Activated CD4-positive, alpha-beta T cell treated with anti-CD3 and anti-CD28 coated beads for 36 hours (primary cell): ENCODE data around the gene GDPGP1. TPM values are rescaled to one million over a fixed set of nuclear protein-coding genes. Genes with fewer than 3 reads are reported as not detected.
"Not testable (repeated sequence)": the region's sequence is repeated elsewhere in the genome, so short reads cannot be mapped to it uniquely, and the experiment has no call there.

Experiments
- ATAC-seq: fragments of 200-7000 bp; cut with Tn5 transposase; one replicate; pipeline ENCODE4 v1.10.0; 2021; ENCODE audit warnings: mild to moderate bottlenecking, moderate library complexity
- CTCF ChIA-PET: fragments of 350-600 bp; sonication (Branson Sonifier 250); formaldehyde crosslinking; loops from one replicate; lab custom pipeline; 2021; ENCODE audit warnings: antibody characterized with exemption; lab: Charles Lee
- POLR2A ChIA-PET: fragments of 350-600 bp; sonication (Branson Sonifier 250); formaldehyde crosslinking; loops from one replicate; lab custom pipeline; 2021; ENCODE audit warnings: antibody characterized with exemption, inconsistent platforms; lab: Charles Lee
- DNase-seq: peaks from one replicate; pipeline ENCODE4 v3.0.0-alpha.2; 2020
- H3K27ac Mint-ChIP-seq: one replicate; pipeline ENCODE4 v1.8.0; 2021; ENCODE audit warnings: mixed read lengths
- H3K27me3 Mint-ChIP-seq: one replicate; pipeline ENCODE4 v1.8.0; 2021; ENCODE audit warnings: mixed read lengths
- H3K36me3 Mint-ChIP-seq: one replicate; pipeline ENCODE4 v1.8.0; 2021; ENCODE audit warnings: low read depth, mixed read lengths
- H3K4me1 Mint-ChIP-seq: one replicate; pipeline ENCODE4 v1.8.0; 2021; ENCODE audit warnings: mixed read lengths
- H3K4me3 Mint-ChIP-seq: one replicate; pipeline ENCODE4 v1.8.0; 2021; ENCODE audit warnings: mild to moderate bottlenecking, moderate library complexity, mixed read lengths
- H3K9me3 Mint-ChIP-seq: one replicate; pipeline ENCODE4 v1.8.0; 2021; ENCODE audit warnings: low read depth, mixed read lengths
- intact Hi-C, 2 experiments: fragments of 100-400 bp; cut with DNase I in 1 of 2; cut with micrococcal nuclease in 1 of 2; formaldehyde crosslinking; loops; one replicate each; pipeline versions ENCODE4 v1.14.2 to v1.15.1; 2022 to 2024; cut with DNase I, micrococcal nuclease
- total RNA-seq, 2 experiments: library from RNA; stranded (reverse); gene quantifications; one replicate each; pipeline ENCODE4 v1.2.3, GENCODE V29; 2021

The GDPGP1 gene
- total RNA-seq, 2 experiments from 2014 or later: 5.6 to 6.6 TPM

DNA sequence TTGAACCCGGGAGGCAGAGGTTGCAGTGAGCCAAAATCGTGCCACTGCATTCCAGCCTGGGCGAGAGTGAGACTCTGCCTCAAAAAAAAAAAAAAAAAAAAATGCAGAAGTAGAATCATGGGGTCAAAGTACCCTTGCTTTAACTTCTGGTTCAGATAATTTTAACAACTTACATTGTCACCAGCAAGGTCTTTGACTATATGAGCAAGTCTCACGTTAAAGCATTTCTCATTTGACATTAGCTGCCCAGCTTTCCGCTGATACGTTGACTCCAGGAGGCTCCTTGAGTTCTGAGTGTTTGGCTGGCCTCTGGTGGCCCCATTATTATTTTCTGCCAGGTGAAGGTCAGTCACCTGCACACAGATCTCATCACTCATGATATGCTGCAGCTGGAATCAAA lies 47.6 kb downstream of the GDPGP1 start:
- POLR2A ChIA-PET, H3K27ac Mint-ChIP-seq, H3K4me1 Mint-ChIP-seq, H3K36me3 Mint-ChIP-seq, DNase-seq, H3K9me3 Mint-ChIP-seq, H3K4me3 Mint-ChIP-seq, ATAC-seq, H3K27me3 Mint-ChIP-seq, intact Hi-C loops: not testable (repeated sequence)
- CTCF ChIA-PET: interaction anchor here (1.0 to 1.6 kb wide), 4 partner anchors 9 to 200 kb away, joined by 3 to 6 read pairs (median 5); no protein-coding TSS in a partner anchor

DNA sequence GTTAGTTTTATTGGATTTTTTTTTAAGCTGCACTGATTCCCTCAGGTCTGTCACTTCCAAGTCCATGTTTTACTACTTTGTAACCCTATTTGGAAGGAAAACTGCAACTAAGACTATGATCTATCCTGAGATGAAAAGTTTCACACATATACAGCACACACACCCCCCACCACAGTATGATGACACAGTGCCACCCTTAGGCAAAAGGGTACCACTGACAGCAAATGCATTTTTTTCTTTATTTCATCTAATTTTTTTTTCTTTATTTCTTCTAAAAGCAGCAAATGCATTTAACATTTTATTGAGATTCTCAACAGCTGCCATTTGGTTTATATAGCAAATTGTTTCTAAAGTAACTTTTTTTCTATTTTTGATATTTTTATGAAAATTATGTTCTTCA lies 52.7 kb downstream of the GDPGP1 start:
- H3K27ac Mint-ChIP-seq: no peak overlapping the region
- H3K9me3 Mint-ChIP-seq: no peaks in the 10 kb centered on the region
- peak; percentile 61 for DNase-seq
- ChIA-PET POLR2A (interaction anchor here (0.7 kb wide), 1 partner anchor 211 kb away, joined by 3 read pairs; no protein-coding TSS in a partner anchor), CTCF (interaction anchor here (0.6 to 1.2 kb wide), 7 partner anchors 10 to 144 kb away, joined by 3 to 4 read pairs (median 3); partner anchors contain the start of gene SEMA4B)
- H3K4me1 Mint-ChIP-seq: no peaks in the 10 kb centered on the region
- H3K4me3 Mint-ChIP-seq: no peak overlapping the region
- intact Hi-C loops: loop anchor here (1.0 to 5.0 kb wide), 3 partner anchors 67 to 144 kb away; no protein-coding TSS in a partner anchor
- H3K27me3 Mint-ChIP-seq: no peaks in the 10 kb centered on the region
- H3K36me3 Mint-ChIP-seq: no peaks in the 10 kb centered on the region
- ATAC-seq: peak; percentile 83

DNA sequence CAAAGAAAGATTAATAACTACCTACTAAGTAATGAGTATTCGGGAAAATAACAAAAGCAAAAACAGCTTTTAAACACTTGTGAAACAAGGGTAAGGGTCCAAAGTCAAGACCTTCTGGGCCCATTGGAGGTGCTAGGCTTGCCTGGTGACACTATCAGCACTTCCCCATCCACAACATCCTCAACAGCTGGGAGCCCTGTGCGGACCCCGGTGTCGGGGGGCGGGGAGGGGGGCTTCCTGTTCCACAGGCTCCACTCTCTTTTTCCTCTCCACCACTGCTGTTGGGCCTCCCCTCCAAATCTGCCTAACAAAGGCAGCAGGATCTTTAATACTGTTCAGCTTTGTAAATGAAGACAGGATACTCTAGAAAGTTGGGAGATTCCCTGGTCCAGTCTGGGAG lies 53.1 kb downstream of the GDPGP1 start:
- ChIA-PET CTCF (interaction anchor here (0.7 to 1.3 kb wide), 7 partner anchors 9 to 144 kb away, joined by 3 to 4 read pairs (median 3); partner anchors contain the start of gene SEMA4B), POLR2A (no interaction called here)
- Mint-ChIP-seq H3K4me3 (no peak overlapping the region), H3K9me3 (no peaks in the 10 kb centered on the region), H3K27ac (no peak overlapping the region), H3K4me1 (no peaks in the 10 kb centered on the region), H3K27me3 (no peaks in the 10 kb centered on the region), H3K36me3 (no peaks in the 10 kb centered on the region)
- DNase-seq: no peak
- no peak for ATAC-seq
- intact Hi-C loops: loop anchor here in 1 of 2 experiments (5.0 kb wide), 1 partner anchor 145 kb away; no protein-coding TSS in a partner anchor

- H3K27me3 Mint-ChIP-seq: no peaks in the 10 kb centered on the region
- ATAC-seq: no peak
- H3K36me3 Mint-ChIP-seq: no peaks in the 10 kb centered on the region
- ChIA-PET POLR2A (no interaction called here), CTCF (interaction anchor here (0.6 to 2.1 kb wide), 7 partner anchors 11 to 513 kb away, joined by 3 to 5 read pairs (median 3); no protein-coding TSS in a partner anchor)
- H3K4me1 Mint-ChIP-seq: no peaks in the 10 kb centered on the region
- intact Hi-C loops: loop anchor here in 1 of 2 experiments (5.0 kb wide), 1 partner anchor 146 kb away; no protein-coding TSS in a partner anchor
- no peak overlapping the region for H3K4me3 Mint-ChIP-seq
- DNase-seq: no peak
- H3K27ac Mint-ChIP-seq: no peak overlapping the region
- H3K9me3 Mint-ChIP-seq: no peaks in the 10 kb centered on the region
Observed at GRCh38 chr15:90287946-90288345, 53.9 kb downstream of the GDPGP1 start.

DNA sequence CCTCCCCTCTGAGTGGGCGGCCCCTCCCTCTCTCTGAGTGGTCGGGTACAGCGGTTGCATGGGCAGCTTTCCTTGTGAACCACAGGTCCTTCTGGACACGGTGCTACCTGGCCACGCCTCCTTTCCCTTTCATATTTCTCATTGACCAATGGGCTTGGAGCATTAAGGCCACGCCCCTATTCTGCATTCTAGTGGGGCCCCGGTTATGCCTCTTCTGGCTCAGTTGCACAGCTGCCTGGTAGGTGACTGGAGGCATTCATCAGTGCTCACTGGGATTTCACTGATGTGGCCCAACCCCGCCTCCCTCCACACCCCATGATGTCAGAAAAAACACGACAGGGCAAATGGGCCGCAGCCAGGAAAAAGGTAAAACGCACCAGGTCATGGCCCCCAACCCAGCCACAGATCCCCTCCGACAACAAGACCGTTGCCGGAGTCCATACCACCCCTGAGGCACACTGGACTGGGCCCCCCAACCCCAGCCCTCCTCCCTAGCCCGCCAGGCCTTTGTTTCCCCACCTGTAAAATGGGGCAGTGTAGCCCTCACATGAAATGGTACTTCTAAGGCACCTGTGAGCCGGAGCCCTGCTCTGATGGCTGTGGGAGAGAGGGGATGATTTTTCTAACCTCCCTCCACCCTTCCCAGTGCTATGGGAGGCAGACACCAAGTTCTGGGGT lies 57.8 kb downstream of the GDPGP1 start:
- Mint-ChIP-seq H3K36me3 (no peaks in the 10 kb centered on the region), H3K9me3 (no peaks in the 10 kb centered on the region), H3K4me1 (no peaks in the 10 kb centered on the region), H3K4me3 (no peak overlapping the region), H3K27ac (no peak overlapping the region), H3K27me3 (no peaks in the 10 kb centered on the region)
- ATAC-seq (no peak), DNase-seq (peak; percentile 45)
- ChIA-PET POLR2A (no interaction called here), CTCF (interaction anchor here (0.9 to 2.1 kb wide), 5 partner anchors 10 to 316 kb away, joined by 3 to 12 read pairs (median 6); no protein-coding TSS in a partner anchor)
- intact Hi-C loops: no loop called here

- H3K36me3 Mint-ChIP-seq, H3K27ac Mint-ChIP-seq, intact Hi-C loops, H3K4me3 Mint-ChIP-seq, H3K4me1 Mint-ChIP-seq, H3K9me3 Mint-ChIP-seq, H3K27me3 Mint-ChIP-seq: not testable (repeated sequence)
- POLR2A ChIA-PET: interaction anchor here (0.6 kb wide), 1 partner anchor 188 kb away, joined by 5 read pairs; no protein-coding TSS in a partner anchor
- peak; percentile 87 for DNase-seq
- CTCF ChIA-PET: interaction anchor here (0.6 to 2.8 kb wide), 26 partner anchors 9 to 924 kb away, joined by 3 to 20 read pairs (median 4); partner anchors contain the start of gene TTLL13
- peak; percentile 74 for ATAC-seq
Observed at GRCh38 chr15:90293040-90293810, 59.2 kb downstream of the GDPGP1 start.

- H3K36me3 Mint-ChIP-seq: no peaks in the 10 kb centered on the region
- DNase-seq (no peak), ATAC-seq (no peak)
- H3K27ac Mint-ChIP-seq: no peak overlapping the region
- no peak overlapping the region for H3K4me3 Mint-ChIP-seq
- no peaks in the 10 kb centered on the region for H3K9me3 Mint-ChIP-seq
- ChIA-PET CTCF (interaction anchor here (0.7 to 2.8 kb wide), 13 partner anchors 8 to 326 kb away, joined by 3 to 20 read pairs (median 5); partner anchors contain the start of gene TTLL13), POLR2A (no interaction called here)
- H3K4me1 Mint-ChIP-seq: no peaks in the 10 kb centered on the region
- intact Hi-C loops: no loop called here
- no peaks in the 10 kb centered on the region for H3K27me3 Mint-ChIP-seq
Observed at GRCh38 chr15:90294159-90294558, 60.1 kb downstream of the GDPGP1 start.

- no peak for ATAC-seq
- intact Hi-C loops: no loop called here
Observed at GRCh38 chr15:90294601-90295269, 60.7 kb downstream of the GDPGP1 start.

DNA sequence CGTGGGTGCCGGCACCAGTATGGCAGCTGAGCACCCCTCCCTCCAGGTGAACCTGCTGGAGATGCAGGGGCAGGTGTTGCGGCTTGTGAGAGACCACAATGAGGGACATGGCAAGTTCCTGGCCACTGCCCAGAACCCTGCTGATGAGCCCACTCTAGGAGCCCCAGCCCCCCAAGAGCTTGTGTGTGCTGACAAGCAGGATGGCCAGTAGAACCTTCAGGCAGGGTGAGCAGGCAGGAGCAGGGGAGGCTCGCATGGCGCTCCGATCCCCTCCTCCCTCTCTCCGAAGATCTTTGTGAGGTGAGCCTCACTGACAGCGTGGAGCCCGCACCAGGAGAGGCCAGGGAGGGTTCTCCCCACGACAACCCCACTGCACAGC lies 61.2 kb downstream of the GDPGP1 start:
- no peaks in the 10 kb centered on the region for H3K27me3 Mint-ChIP-seq
- intact Hi-C loops: no loop called here
- H3K36me3 Mint-ChIP-seq: no peaks in the 10 kb centered on the region
- no peaks in the 10 kb centered on the region for H3K9me3 Mint-ChIP-seq
- no peak overlapping the region for H3K4me3 Mint-ChIP-seq
- H3K4me1 Mint-ChIP-seq: no peaks in the 10 kb centered on the region
- no peak overlapping the region for H3K27ac Mint-ChIP-seq
- ATAC-seq (no peak), DNase-seq (no peak)
- POLR2A ChIA-PET: interaction anchor here (0.6 kb wide), 1 partner anchor 974 kb away, joined by 3 read pairs; no protein-coding TSS in a partner anchor
- CTCF ChIA-PET: interaction anchor here (0.5 to 2.8 kb wide), 3 partner anchors 7 to 187 kb away, joined by 3 to 17 read pairs (median 3); no protein-coding TSS in a partner anchor

More at GRCh38 chr15:90294601-90295269, 60.7 kb downstream of the GDPGP1 start:
- no peaks in the 10 kb centered on the region for H3K27me3 Mint-ChIP-seq
- no peak overlapping the region for H3K27ac Mint-ChIP-seq
- no peaks in the 10 kb centered on the region for H3K4me1 Mint-ChIP-seq
- DNase-seq: no peak
- no peaks in the 10 kb centered on the region for H3K9me3 Mint-ChIP-seq
- H3K4me3 Mint-ChIP-seq: no peak overlapping the region
- no peaks in the 10 kb centered on the region for H3K36me3 Mint-ChIP-seq
- CTCF ChIA-PET: interaction anchor here (1.6 to 2.8 kb wide), 3 partner anchors 8 to 214 kb away, joined by 4 to 17 read pairs (median 6); no protein-coding TSS in a partner anchor
- POLR2A ChIA-PET: interaction anchor here (0.6 kb wide), 1 partner anchor 974 kb away, joined by 3 read pairs; no protein-coding TSS in a partner anchor
